Stimulated activated CD4-positive, alpha-beta T cell treated with anti-CD3 and anti-CD28 coated beads, TNF-alpha, amount 100 ng/mL, for 1 hour (primary cell): ENCODE results near the gene SLC10A4.
"Not testable (repeated sequence)": the region's sequence is repeated elsewhere in the genome, so short reads cannot be mapped to it uniquely, and the experiment has no call there.

Source experiments
- DNase-seq, 3 donors: peaks; one replicate each; pipeline ENCODE4 v3.0.0-alpha.2; 2020; ENCODE audit warnings: low read depth in 3 of 3, low spot score in 1 of 3

SLC10A4 gene, protein sequence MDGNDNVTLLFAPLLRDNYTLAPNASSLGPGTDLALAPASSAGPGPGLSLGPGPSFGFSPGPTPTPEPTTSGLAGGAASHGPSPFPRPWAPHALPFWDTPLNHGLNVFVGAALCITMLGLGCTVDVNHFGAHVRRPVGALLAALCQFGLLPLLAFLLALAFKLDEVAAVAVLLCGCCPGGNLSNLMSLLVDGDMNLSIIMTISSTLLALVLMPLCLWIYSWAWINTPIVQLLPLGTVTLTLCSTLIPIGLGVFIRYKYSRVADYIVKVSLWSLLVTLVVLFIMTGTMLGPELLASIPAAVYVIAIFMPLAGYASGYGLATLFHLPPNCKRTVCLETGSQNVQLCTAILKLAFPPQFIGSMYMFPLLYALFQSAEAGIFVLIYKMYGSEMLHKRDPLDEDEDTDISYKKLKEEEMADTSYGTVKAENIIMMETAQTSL

DNA sequence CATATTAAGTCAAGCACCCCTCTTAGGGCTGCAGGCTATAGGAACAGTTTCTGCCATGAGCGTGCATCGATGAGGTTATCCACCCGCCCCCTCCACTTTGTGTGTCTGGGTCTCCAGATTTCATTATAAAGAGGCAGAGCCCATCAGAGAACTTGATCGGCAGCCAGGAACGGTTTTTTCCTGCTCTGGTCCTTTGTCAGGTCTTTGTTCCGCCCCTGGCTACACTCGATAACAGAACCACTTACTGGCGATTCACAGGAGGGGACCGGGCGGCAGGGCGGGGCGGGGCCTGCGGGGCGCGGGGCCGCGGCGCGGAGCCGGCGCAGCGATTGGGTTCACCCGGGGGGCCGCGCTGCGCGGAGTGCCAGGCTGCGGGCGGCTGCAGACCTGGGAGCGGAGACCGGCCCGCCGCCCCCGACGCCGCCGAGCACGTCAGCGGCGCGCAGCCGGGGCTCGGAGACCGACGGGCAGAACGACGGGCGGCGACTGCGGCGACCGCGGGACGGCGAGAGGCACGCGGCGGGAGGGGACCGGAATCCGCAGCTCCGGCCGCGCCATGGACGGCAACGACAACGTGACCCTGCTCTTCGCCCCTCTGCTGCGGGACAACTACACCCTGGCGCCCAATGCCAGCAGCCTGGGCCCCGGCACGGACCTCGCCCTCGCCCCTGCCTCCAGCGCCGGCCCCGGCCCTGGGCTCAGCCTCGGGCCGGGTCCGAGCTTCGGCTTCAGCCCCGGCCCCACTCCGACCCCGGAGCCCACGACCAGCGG lies at the start of gene SLC10A4:
Gene SLC10A4, plus strand, starts transcription at position 338 of the 771 bp plus-strand sequence. Its CDS starts 219 bp downstream, at position 557.
- no peak for DNase-seq

DNA sequence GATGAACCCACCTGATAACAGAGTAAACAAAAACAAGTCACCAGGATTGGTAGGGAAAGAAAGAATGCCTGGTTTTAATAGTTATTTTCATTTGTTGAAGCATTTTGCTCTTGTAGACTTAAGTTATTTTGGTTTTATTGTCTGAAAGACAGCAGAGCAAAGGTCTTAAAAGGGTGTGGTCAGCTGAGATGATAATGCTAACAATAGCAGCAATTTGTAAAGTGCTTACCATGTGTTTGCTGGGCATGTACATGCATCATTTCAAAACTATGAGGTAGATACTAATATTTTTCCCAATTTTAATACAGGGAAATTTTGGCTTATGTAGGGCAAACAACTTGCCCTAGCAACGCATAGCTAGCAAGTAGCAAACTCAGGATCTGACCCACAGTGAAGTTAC lies 46.8 kb upstream of the SLC10A4 start:
- DNase-seq, result no peak

DNA sequence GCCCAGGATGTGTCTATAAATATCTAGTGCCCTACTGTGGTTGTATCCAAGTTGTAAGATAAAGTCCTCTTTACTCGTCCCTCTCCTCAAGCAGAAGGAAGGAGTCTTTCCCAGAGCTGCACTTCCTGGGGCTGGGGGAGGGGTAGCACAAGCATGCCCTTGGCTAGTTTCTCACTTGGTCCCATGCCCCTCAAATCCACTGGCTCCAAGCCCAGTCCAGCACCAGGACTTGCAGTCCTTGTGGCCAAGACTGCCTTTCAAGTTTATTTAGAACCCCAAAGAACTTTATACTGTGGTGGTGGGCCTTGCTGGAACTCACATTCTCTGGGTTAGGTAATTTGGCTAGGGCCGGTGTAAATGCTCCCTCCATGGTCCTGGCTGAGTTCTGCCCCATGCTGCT lies 43.2 kb upstream of the SLC10A4 start:
- no peak for DNase-seq

DNA sequence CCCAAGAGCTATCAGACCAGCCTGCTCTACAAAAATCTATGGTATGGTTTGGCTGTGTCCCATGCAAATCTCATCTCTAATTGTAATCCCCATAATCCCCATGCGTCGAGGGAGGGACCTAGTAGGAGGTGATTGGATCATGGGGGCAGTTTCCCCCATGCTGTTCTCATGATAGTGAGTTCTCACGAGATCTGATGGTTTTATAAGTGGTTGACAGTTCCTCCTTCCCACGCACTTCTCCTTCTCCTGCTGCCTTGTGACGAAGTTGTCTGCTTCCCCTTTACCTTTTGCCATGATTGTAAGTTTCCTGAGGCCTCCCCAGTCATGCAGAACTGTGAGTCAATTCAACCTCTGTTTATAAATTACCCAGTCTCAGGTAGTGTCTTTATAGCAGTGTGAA lies 42.2 kb upstream of the SLC10A4 start:
- DNase-seq, result not testable (repeated sequence)

DNA sequence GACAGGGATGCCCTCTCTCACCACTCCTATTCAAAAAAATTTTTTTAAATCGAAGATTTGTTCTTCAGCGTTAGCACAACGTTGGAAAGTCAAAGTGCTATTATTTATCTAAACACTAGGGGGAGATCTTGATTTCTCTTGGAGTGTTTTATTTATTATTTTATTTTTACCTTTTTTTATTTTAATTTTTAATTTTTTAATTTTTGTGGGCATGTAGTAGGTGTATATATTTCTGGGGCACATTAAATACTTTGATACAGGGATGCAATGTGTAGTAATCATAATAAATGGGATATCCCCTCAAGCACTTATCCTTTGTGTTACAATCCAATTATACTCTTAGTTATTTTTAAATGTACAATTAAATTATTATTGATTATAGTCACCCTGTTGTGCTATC lies 37.4 kb upstream of the SLC10A4 start:
- no peak for DNase-seq

DNA sequence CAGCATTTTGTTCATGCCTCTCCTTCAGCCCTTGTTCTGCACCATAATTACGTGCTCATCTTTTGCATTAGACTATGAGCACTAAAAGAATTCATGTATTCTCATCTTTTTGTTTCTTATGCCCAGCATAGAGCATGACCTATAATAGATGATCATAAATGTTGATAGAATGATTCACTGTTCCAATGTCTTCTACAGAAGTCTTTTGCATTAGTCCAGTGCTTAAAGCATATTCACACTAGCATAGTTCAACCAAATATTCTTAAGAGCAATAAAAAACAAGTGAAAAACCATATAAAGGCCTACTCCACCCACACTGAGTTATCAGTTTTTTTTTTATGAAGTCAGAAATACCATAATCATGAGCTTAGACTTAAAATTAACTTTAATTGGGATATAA lies 36.5 kb upstream of the SLC10A4 start:
- no peak for DNase-seq

DNA sequence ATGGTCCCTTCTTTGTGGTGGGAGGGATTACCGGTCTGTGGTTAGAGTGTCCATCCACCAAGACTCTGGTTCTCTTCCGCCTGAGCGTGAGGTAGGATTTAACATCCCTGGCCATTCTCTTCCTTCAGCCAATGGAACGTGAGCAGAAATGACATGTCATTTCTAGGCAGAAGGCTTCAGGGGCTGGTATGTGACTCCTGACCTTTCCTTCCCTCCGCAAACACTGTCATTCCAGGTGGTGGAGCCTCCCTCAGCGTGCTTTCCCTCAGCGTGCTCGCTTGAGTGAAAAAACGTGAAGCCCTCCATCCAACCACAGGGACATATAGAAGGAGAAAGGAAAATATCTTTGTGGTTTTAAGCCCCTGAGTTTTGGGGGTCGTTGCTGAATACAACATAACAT lies 34.0 kb upstream of the SLC10A4 start:
- DNase-seq, result no peak

DNA sequence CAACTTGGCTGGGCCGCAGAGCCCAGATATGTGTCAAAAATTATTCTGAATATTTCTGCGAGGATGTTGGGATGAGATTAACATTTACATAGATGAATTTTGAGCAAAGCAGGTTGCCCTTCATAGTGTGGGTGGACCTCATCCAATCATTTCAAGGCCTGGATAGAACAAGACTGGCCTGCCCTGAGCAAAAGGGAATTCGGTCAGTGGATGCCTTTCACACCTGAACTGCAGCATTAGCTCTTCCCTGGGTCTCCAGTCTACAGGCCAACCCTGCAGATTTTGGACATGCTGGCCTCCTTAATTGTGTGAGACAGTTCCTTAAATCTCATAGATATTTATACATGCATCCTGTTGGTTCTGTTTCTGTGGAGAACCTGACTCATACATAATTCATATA lies 32.4 kb upstream of the SLC10A4 start:
- no peak for DNase-seq

DNA sequence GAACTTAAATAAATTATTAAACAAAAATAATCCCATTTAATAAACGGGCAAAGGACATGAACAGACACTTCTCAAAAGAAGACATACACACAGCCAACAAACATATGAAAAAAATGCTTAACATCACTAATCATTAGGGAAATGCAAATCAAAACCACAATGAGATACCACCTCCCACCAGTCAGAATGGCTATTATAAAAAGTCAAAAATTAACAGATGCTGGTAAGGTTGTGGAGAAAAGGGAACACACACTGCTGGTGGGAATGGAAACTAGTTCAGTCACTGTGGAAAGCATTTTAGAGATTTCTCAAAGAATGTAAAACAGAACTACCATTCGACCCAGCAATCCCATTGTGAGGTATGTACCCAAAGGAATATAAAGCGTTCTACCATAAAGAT lies 31.5 kb upstream of the SLC10A4 start:
- not testable (repeated sequence) for DNase-seq

DNA sequence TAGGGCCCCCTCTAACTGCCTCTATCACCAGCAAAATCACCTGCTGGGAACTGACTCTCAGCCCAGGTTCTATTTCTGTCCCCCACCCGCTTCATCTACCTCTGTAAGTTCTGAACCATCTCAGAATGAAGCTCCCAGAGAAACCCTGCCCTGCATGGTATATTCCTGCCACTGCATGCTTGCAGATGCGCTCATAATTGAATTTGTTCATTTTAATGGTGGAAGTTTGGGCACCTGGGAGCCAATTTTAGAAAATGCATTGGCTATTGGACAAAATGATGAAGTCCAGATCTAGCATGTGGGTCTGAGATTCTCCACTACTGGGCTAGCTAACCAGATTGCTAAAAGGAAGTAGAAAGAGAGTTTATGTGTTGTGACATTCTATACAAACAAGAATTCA lies 28.6 kb upstream of the SLC10A4 start:
- no peak for DNase-seq

DNA sequence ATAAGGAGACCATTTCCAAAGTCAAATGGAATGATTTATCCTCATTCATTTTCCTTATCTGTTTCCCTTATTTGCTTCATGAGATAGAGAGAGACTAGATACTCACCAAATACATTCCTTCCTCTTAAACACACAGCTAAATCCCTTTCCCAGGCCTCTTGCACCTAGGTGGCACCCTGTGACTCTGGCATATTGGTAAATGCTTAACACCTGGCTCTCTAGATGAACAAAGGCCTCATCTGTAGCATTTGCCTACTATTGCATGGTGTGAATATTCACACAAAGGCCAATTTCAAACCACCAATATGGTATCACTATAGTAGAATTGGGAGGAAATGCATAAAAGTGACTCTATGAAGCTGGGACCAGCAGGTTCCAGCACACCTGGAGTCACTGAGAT lies 22.1 kb upstream of the SLC10A4 start:
- no peak for DNase-seq

DNA sequence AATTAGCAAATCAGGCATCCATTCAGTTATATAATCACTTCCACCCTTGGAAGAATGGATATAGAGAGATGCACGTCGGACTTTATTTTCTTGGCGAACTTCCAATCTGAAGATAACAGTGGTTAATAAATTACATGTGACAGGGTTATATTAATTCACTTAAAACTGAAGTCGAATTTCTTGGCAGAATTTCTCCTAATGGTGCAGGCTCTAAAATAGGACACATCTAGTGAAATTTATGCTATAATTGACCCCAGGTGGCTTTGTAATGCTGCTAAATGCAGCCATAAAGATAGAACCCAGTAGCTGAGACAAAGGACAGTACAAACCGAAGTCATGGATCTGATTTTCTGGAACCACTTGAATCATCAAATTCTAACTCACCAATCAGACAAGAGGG lies 20.8 kb upstream of the SLC10A4 start:
- DNase-seq, result no peak

DNA sequence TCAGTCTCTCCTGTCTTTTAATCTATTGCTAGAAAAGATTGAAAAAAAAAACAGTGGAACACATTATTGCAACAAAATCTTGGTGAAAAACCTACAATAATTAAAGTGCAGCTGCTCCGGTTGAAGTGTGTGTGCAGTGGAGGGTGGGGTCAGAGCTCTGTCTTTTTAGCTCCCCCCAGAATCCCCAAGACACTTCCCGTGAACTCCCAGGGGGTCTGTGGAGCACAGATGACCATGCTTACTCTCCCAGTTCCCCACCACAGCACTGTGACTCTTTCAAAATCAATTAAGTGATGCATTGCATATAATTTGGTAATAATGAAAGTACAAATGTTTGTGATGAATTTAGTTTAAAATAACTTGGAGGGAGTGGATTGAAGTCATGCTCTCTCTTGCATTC lies 15.7 kb upstream of the SLC10A4 start:
- no peak for DNase-seq

DNA sequence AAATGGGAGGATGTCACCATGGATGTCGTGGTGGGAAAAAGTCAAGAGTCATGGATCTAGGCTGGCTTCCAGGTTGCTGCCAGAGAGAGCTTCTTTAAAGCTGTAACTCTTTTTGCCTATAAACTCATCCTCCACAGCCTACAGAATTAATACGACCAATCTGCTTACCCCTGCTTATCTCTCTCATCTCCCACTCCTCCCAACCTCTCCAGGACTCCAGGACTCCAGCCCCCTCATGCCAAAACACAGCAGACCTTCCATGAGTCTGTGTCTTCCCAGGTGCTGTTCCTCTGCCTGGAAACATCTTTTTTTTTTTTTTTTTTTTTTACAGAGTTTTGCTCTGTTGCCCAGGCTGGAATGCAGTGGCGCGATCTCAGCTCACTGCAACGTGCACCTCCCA lies 15.3 kb upstream of the SLC10A4 start:
- no peak for DNase-seq

DNA sequence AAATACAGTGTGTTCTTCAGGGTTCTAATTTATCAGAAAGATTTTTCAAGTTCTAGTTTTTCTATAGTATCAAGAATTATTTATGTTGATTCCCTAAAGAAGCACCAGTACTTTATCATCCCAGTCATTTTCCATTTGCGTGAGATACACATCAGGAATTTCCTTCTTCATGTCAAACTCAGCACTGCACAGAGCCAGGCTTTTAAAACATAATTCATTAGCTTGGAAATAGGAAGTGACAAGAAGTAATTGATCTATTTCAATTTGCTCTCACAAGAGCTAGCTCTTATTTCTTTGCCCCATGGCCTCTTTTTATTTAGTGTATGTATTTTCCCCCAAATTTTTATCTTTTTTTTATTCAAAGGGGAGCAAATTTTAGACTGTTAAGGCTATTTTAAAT lies 13.0 kb upstream of the SLC10A4 start:
- DNase-seq, result no peak

DNA sequence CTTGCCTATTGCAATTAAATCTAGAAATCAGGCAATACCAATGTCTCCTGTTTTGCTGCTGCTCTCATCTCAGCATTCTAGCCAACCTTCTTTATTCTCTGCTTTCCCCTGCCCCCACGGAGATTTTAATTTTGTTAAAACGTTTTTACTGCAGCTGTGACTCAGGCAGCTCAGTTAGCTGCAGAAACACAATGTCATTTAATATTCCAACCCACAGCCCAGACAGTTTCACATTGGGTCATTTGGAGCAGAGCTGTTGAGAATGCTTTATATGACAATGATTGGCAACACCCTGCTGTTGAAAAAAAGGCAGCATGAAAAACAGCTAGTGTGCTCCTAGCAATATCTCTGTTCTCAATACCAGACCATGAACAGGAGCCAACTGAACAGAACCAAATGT lies 12.6 kb upstream of the SLC10A4 start:
- DNase-seq, result no peak

DNA sequence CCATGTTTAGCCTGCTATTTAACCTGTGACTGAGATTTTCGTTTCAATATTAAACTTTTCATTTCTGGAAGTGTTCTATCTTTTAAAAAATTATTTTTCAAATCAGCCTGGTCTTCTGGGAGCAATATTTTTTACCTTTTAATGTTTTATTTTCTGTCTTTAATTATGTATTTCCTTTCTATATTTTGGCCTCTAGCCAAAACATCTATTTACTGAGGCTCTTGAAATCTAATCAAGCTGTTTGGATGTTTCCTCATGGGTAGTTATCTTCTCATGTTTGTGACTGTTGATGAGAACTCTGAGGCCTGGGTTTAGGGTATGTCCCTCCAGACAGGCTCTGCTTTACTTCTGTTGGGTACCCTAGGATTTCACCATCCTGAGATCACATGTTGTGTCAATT lies 10.3 kb upstream of the SLC10A4 start:
- DNase-seq, result no peak

DNA sequence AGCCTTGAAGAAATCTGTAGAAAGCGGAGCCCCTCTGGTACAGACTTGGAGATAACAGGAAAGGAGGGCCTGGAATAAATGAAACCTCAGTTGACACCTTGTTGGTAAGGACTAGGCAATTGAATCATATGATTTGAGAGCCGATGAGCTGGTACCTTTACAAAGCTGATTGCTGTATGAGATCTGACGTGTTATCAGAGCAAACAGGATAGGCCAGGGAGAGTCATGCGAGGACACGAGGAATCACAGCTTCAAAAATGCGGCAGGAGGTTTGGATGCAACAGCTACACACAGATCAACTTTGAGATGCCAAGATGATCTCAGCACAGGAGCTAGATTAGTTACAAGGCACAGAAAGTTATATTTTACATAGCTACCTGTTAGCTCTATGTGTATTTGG lies 7.4 kb upstream of the SLC10A4 start:
- DNase-seq, result no peak

DNA sequence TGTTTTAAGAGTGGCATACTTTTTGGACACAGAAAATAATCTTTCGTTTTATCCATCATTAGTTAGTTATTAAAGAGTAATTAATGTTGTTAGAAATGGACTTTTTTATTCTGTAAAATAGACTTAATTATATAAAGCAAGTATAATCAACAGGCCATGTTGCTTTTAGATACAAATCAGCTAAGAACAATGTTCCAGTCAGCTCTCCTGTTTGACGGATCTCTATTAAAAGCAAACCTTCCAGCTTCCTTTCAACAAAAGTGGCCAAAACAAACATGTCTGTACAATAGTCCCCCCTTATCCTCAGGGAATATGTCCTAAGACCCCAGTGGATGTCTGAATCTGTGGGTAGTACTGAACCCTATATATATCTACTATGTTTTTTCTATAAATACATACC lies 4.9 kb upstream of the SLC10A4 start:
- DNase-seq, result no peak

DNA sequence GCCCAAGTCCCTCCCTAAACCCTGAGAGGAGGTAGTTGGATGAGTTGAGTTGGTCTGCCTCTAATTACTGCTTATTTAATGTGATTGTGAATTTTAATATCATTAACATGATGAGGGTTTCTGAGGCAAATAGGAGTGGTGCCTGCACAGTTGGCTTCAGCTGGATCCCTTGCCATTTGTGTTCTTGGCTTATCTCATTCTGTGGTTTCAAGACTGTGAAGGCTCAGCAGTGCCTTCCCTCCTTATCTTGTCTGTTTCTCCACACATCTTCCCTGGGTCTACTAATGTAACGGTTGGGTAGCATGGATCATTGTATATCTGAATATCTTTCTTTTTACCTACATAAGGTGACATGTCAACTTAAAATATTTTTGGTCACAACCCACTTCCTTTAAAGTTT lies 1.6 kb upstream of the SLC10A4 start:
- no peak for DNase-seq

DNA sequence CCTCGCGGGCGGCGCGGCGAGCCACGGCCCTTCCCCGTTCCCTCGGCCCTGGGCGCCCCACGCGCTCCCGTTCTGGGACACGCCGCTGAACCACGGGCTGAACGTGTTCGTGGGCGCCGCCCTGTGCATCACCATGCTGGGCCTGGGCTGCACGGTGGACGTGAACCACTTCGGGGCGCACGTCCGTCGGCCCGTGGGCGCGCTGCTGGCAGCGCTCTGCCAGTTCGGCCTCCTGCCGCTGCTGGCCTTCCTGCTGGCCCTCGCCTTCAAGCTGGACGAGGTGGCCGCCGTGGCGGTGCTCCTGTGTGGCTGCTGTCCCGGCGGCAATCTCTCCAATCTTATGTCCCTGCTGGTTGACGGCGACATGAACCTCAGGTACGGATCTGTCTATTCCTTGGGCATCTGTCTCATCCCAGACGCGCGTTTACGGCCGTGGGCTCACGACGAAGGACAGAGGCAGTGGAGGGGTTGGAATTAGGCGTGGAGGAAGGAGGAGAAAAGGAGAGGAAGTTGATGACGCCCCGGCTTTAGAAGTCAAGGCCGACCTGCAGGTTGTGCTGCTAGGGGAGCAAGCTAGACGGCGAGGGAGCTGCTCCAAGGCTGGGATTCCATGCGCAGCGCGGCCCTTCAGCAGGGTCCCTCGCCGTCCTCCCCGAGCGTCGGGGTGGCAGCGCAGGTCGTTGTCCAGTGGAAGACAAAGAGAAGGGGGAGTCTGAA lies 792 bp downstream of the SLC10A4 start:
- DNase-seq, result no peak
